Measurements from ENCODE around the gene CHRNA7.
"Not testable (repeated sequence)": the region's sequence is repeated elsewhere in the genome, so short reads cannot be mapped to it uniquely, and the experiment has no call there.

The CHRNA7 gene

DNA sequence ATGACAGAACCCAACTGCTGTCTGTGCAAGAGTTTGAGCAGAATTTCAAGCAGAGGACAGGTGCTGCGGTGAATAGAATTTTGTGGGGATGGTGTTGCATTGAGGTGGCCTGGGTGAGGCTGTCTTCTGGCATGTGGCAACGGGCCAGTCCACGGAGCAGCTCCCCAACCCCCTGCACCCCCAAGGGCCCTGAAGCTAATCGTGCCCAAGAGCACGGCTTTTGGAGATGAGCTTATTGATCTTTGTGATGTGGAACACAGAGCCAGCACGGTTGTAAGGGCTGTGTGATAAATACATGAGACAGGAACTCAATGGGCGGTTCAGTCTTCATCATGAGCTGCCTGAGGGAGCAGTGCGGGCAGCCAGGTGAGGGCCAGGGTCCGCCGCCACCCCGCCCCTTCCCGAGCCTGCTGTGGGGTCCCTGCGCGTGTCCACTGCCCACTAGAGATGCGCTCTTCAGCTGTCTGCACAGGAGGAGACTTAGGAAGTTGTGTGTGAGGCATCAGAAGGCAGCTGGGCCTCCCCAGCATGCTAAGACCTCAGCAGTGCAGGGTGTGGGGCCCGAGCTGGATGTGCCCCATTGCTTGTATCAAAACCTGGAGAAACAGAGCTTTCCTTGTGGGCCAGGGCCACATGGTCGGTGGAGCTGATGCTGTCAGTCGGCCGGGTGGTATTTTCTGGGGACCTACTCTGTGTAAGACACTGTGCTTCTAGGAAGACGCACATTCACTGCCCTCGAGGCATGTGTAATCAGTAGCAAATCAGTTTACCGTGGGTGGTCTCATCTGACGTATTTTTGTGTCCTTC, 90.5 kb downstream of the CHRNA7 start:
- no peak for DNase-seq

DNA sequence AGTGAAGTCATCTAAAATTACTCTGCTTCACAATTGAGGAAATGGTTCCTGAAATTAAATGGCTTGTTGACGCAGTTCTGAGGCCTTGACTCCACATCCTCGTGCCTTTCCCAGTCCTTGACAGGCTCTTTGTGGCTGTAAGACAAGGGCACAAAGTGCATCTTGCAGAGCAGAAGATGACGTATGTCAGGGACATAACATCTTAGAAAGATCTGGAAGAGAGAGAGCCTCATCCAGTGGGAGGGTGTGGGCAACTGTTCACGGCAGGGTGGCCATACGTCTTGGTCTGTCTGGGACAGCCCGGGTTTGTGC, 91.0 kb downstream of the CHRNA7 start:
- DNase-seq = no peak

- no peak for DNase-seq
These were observed 91.7 kb downstream of the CHRNA7 start for GRCh38 chr15:32122013-32122412.

DNA sequence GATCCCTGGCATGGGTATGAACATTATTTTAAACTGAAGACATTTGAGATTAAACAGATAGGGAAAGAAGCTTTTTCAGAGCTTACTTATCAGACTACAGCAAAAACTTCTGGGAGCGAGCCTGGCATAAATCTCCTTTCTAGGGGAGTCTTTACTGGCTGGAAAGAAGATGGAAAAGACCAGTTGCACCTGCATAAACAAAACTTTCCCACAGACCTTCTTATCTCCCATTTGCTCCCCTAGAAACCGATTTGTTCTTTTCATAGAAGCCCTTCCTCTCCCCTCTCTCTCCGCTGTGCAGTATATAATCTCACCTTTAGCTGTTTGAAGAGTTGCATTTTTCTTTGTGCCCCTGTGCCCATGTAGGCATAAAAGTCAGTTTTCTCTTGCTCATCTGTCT, 93.2 kb downstream of the CHRNA7 start:
- DNase-seq = no peak

- no peak for DNase-seq
These were observed 94.4 kb downstream of the CHRNA7 start for GRCh38 chr15:32124726-32125125.

- no peak for DNase-seq
These were observed 95.3 kb downstream of the CHRNA7 start for GRCh38 chr15:32125595-32125994.

DNA sequence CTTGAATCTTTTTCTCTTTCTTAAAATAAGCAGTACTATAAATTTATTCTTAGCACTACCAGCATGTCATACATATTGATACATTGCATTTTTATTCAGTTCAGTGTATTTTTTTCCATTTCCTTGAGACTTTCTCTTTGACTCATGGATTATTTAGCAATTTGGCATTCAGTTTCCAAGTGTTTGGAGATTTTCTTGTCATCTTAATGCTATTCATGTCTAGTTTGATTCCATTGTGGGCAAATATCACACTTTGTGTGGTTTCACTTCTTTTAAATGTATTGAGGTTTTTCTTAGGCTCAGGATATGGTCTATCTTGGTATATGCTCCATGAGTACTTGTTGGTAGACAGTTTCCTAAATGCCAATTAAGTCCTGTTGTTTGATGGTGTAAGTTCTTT, 99.5 kb downstream of the CHRNA7 start:
- DNase-seq = no peak

DNA sequence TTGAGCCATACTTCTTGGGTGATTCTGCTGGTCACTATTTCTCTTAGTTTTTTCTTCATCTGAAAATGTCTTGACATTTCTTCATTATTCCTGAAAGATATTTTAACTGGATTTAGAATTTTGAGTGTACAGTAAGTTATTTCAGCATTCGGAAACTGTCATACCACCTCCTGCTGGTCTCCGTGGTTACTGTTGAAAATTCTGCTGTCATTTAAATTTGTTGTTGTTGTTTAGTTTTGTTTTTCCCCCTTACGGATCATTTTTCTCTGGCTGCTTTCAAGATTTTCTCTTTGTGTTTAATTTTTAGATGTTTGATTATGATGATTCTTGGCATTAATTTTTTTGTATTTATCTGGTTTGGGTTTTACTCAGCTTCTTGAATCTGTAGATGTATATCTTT, 100.5 kb downstream of the CHRNA7 start:
- DNase-seq = no peak

DNA sequence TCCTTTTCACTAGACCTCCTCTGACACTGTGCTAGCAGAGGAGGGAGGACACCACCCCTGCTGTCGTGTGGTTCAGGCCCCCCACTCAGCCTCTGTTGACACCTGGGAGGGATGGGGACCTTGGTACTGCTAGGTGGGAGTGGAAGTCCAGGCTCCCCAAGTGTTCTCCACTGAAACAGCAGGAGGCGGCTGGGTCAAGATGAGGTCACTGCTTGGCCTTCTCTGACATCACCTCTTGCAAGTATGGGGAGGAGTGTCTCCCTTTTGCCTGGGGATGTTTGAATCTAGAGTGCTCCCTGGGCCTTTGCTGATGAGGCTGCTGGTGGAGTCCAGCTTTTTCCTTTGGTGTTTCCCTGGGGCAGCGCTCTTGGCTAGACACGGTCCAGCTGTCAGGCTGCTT, 101.5 kb downstream of the CHRNA7 start:
- DNase-seq = no peak

- DNase-seq = no peak
These were observed 102.5 kb downstream of the CHRNA7 start for GRCh38 chr15:32132859-32133258.

- DNase-seq = no peak
These were observed 104.5 kb downstream of the CHRNA7 start for GRCh38 chr15:32134842-32135241.

DNA sequence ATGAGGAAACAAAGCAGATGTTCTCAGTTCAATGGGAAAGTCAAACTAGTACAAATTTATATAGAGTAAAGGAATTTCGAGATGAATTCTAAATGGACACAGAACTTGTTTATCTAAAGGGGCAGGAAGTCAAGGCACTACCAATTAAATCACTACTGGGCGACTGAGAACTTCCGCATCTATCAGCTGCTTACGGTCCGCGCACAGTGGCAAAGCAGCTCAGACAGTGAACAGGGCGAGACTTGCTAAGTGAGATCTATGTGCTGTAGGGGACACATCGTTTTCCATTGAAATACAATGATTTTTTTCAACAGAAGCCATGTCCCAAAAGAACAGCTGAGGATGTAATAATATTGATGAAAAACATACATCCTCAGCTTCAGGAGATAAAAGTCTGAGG, 105.0 kb downstream of the CHRNA7 start:
- no peak for DNase-seq

DNA sequence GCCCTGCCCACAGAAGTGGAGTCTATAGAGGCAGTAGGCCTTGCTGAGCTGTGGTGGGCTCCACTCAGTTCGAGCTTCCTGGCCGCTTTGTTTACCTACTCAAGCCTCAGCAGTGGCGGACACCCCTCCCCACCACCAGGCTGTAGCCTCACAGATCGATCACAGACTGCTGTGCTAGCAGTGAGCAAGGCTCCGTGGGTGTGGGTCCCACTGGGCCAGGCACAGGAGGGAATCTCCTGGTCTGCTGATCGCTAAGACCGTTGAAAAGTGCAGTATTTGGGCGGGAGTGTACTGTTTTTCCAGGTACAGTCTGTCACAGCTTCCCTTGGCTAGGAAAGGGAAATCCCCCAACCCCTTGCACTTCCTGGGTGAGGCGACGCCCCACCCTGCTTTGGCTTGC, 115.2 kb downstream of the CHRNA7 start:
- DNase-seq = not testable (repeated sequence)

DNA sequence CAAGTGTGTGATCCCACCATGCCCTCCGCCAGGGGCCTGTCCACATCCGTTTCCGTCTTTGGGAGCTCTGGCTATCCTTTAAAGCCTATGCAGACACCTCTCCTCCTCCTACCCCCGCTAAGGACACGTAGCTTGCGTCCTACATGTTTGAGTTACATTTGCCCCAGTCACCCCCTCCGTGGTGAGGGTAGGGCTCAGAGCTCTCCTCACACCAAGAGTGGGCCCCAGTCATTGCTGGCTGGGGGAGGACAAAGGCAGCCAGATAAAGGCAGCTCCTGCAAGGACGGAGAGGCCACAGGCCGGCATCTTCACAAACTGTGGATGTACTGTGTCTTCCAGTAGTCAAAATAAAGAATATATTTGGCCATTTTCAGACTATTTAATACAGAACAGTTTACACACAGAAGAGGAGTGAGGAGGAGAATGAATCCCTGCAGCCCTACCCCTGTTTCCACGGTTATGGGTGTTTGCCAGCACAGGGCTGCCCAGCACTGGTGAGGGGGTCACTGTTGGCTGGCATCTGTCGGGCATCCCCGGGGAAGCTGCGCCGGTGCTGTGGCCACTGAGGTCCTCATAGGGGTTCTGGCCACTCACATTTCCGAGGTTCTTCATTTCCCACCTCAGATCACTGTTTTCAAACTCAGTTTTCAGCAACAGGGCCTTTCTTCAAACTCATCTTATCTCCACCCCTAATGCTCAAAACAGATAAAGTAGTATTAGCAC, 118.7 kb downstream of the CHRNA7 start:
- DNase-seq = no peak

- DNase-seq = no peak
These were observed 122.3 kb downstream of the CHRNA7 start for GRCh38 chr15:32152574-32152973.

- not testable (repeated sequence) for DNase-seq
These were observed 123.7 kb downstream of the CHRNA7 start for GRCh38 chr15:32153868-32154623.

GRCh38 chr15:32162143-32162542, 131.8 kb downstream of the CHRNA7 start:
- not testable (repeated sequence) for DNase-seq

DNA sequence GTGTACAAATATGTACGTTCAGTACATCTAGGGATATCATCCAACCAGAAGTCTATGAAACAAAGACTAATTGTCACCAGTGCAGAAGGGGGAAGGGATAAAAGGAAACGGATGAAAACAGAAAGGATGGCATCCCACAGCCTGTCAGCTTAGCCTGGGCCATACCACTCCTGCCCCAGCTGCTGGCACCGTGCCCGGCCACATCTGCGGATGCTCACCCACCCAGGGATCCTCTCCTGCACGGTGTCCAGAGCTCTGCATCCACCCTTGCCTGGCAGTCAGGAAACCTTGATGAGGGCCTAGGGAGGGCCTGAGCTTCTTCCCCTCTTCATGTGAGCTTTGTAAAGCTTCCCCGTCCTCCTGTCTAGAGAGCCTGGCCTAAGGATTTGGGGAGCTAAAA, 133.8 kb downstream of the CHRNA7 start:
- not testable (repeated sequence) for DNase-seq

- not testable (repeated sequence) for DNase-seq
These were observed 134.4 kb downstream of the CHRNA7 start for GRCh38 chr15:32164747-32165146.

GRCh38 chr15:32165775-32166174, 135.5 kb downstream of the CHRNA7 start:
- not testable (repeated sequence) for DNase-seq

GRCh38 chr15:32166270-32166669, 136.0 kb downstream of the CHRNA7 start:
- DNase-seq = not testable (repeated sequence)

DNA sequence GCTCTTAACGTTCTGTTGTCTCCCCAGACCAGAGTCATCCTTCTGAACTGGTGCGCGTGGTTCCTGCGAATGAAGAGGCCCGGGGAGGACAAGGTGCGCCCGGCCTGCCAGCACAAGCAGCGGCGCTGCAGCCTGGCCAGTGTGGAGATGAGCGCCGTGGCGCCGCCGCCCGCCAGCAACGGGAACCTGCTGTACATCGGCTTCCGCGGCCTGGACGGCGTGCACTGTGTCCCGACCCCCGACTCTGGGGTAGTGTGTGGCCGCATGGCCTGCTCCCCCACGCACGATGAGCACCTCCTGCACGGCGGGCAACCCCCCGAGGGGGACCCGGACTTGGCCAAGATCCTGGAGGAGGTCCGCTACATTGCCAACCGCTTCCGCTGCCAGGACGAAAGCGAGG, 137.6 kb downstream of the CHRNA7 start:
- DNase-seq = not testable (repeated sequence)

GRCh38 chr15:32180579-32180978, 150.3 kb downstream of the CHRNA7 start:
- DNase-seq = not testable (repeated sequence)

- not testable (repeated sequence) for DNase-seq
These were observed 163.5 kb downstream of the CHRNA7 start for GRCh38 chr15:32193780-32194179.

Measured in fibroblast of upper back skin (primary cell).